A673 (cell line): ENCODE measurements around the gene BST2.

Experiments
- CTCF ChIP-seq: fragments of 300-800, 200-600 bp; sonication (generic); conservative IDR thresholded peaks from 2 replicates; pipeline ENCODE4 v1.5.1; 2017; ENCODE audit warnings: low read depth, mild to moderate bottlenecking, antibody characterized with exemption, low read length, moderate library complexity, mixed read lengths
- EZH2 ChIP-seq: fragments of 200-600 bp; sonication (generic); IDR thresholded peaks from 2 replicates; pipeline ENCODE4 v1.6.1; 2017; ENCODE audit warnings: borderline replicate concordance, low read depth, mild to moderate bottlenecking, mixed read lengths, antibody characterized with exemption, low read length; ENCODE audit not compliant: poor library complexity, severe bottlenecking

- TF ChIP-seq CTCF = no peak
- no peak for TF ChIP-seq EZH2
Measured at GRCh38 chr19:17409990-17410389, 4.6 kb upstream of the BST2 start.
